Astrocyte (in vitro differentiated cells and primary cell): ENCODE measurements around the gene KLRC4. TPM values are rescaled to one million over a fixed set of nuclear protein-coding genes. Genes with fewer than 3 reads are reported as not detected.
"Not testable (repeated sequence)": the region's sequence is repeated elsewhere in the genome, so short reads cannot be mapped to it uniquely, and the experiment has no call there.

ENCODE experiments used
- DNase-seq: peaks from one replicate; pipeline ENCODE4 v3.0.0-alpha.2; 2010; ENCODE audit warnings: low read depth
- FAIRE-seq: peaks from 2 replicates; lab custom pipeline; 2011; peaks lifted over from hg19 to GRCh38; lab: Jason Lieb, UNC
- H2AFZ ChIP-seq: 2 replicates; pipeline ENCODE4 v1.6.0; 2012; ENCODE audit warnings: low read depth, low read length, inconsistent platforms
- H3K27ac ChIP-seq: 2 replicates; pipeline ENCODE4 v1.5.1; 2011; ENCODE audit warnings: low read depth, low read length, inconsistent platforms
- H3K27me3 ChIP-seq: 2 replicates; pipeline ENCODE4 v1.6.0; 2011; ENCODE audit warnings: low read length, inconsistent platforms; ENCODE audit not compliant: insufficient read depth
- H3K36me3 ChIP-seq: 2 replicates; pipeline ENCODE4 v1.5.1; 2011; ENCODE audit warnings: low read length, inconsistent platforms; ENCODE audit not compliant: insufficient read depth
- H3K4me1 ChIP-seq: 2 replicates; pipeline ENCODE4 v1.5.1; 2011; ENCODE audit warnings: low read length, inconsistent platforms; ENCODE audit not compliant: insufficient read depth
- H3K4me2 ChIP-seq: 2 replicates; pipeline ENCODE4 v1.6.0; 2012; ENCODE audit warnings: low read length, inconsistent platforms
- H3K4me3 ChIP-seq: 2 replicates; pipeline ENCODE4 v1.5.1; 2011; ENCODE audit warnings: low read depth, mild to moderate bottlenecking, low read length, inconsistent platforms; ENCODE audit not compliant: insufficient read depth
- H3K79me2 ChIP-seq: 2 replicates; pipeline ENCODE4 v1.6.0; 2012; ENCODE audit warnings: mild to moderate bottlenecking, low read length, inconsistent platforms; ENCODE audit not compliant: insufficient read depth
- H3K9ac ChIP-seq: 2 replicates; pipeline ENCODE4 v1.6.0; 2012; ENCODE audit warnings: mild to moderate bottlenecking, low read length, inconsistent platforms
- H3K9me3 ChIP-seq: 2 replicates; pipeline ENCODE4 v1.5.1; 2012; ENCODE audit warnings: low read depth, mild to moderate bottlenecking, low read length, inconsistent platforms; ENCODE audit not compliant: insufficient read depth
- H4K20me1 ChIP-seq: 2 replicates; pipeline ENCODE4 v1.6.0; 2012; ENCODE audit warnings: low read length, inconsistent platforms; ENCODE audit not compliant: insufficient read depth
- H3K27ac Mint-ChIP-seq: one replicate; pipeline ENCODE4 v1.8.0; 2021; ENCODE audit warnings: mild to moderate bottlenecking, mixed read lengths; ENCODE audit not compliant: unreplicated experiment
- H3K27me3 Mint-ChIP-seq: one replicate; pipeline ENCODE4 v1.8.0; 2021; ENCODE audit warnings: low read depth, mixed read lengths; ENCODE audit not compliant: unreplicated experiment
- H3K36me3 Mint-ChIP-seq: one replicate; pipeline ENCODE4 v1.8.0; 2021; ENCODE audit warnings: low read depth, mixed read lengths; ENCODE audit not compliant: unreplicated experiment
- H3K4me1 Mint-ChIP-seq: one replicate; pipeline ENCODE4 v1.8.0; 2021; ENCODE audit warnings: low read depth, mixed read lengths; ENCODE audit not compliant: unreplicated experiment
- H3K4me3 Mint-ChIP-seq: one replicate; pipeline ENCODE4 v1.8.0; 2021; ENCODE audit warnings: mild to moderate bottlenecking, moderate library complexity, mixed read lengths; ENCODE audit not compliant: unreplicated experiment
- H3K9me3 Mint-ChIP-seq: one replicate; pipeline ENCODE4 v1.8.0; 2021; ENCODE audit warnings: mild to moderate bottlenecking, mixed read lengths; ENCODE audit not compliant: unreplicated experiment
- EZH2 ChIP-seq: IDR thresholded peaks from 2 replicates; pipeline ENCODE4 v1.6.1; 2012; ENCODE audit warnings: mild to moderate bottlenecking, low read length, inconsistent platforms; ENCODE audit not compliant: insufficient read depth
- total RNA-seq: library from RNA; stranded (reverse); gene quantifications from 2 replicates; pipeline ENCODE4 v1.2.1, GENCODE V29; 2021
- TF ChIP-seq, protein P1 (sequence below): IDR thresholded peaks from 2 replicates; pipeline ENCODE4 v1.5.1; 2011; ENCODE audit warnings: low read depth, mild to moderate bottlenecking, inconsistent platforms, low read length, moderate library complexity; ENCODE audit not compliant: insufficient read depth

Gene KLRC4
- total RNA-seq, 1 donor from 2014 or later, result 0.70 TPM

- H3K9me3 ChIP-seq, result no peaks in the 10 kb centered on the region
- no peaks in the 10 kb centered on the region for H3K9me3 Mint-ChIP-seq
- FAIRE-seq (no peak), DNase-seq (peak; percentile 91)
- no peaks in the 10 kb centered on the region for H4K20me1 ChIP-seq
- no peak overlapping the region for H3K4me3 Mint-ChIP-seq
- peak overlapping the region; percentile 1 for H3K27ac Mint-ChIP-seq
- H3K36me3 Mint-ChIP-seq, result no peaks in the 10 kb centered on the region
- no peaks in the 10 kb centered on the region for H3K4me1 ChIP-seq
- H3K4me1 Mint-ChIP-seq, result peaks cover 5% of the 10 kb centered on the region
- H3K4me2 ChIP-seq, result peak overlapping the region; percentile 25
- TF ChIP-seq EZH2, result no peak
- TF ChIP-seq, protein P1, sequence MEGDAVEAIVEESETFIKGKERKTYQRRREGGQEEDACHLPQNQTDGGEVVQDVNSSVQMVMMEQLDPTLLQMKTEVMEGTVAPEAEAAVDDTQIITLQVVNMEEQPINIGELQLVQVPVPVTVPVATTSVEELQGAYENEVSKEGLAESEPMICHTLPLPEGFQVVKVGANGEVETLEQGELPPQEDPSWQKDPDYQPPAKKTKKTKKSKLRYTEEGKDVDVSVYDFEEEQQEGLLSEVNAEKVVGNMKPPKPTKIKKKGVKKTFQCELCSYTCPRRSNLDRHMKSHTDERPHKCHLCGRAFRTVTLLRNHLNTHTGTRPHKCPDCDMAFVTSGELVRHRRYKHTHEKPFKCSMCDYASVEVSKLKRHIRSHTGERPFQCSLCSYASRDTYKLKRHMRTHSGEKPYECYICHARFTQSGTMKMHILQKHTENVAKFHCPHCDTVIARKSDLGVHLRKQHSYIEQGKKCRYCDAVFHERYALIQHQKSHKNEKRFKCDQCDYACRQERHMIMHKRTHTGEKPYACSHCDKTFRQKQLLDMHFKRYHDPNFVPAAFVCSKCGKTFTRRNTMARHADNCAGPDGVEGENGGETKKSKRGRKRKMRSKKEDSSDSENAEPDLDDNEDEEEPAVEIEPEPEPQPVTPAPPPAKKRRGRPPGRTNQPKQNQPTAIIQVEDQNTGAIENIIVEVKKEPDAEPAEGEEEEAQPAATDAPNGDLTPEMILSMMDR, result no peak
- no peaks in the 10 kb centered on the region for H3K79me2 ChIP-seq
- H3K4me3 ChIP-seq, result no peak overlapping the region
- no peaks in the 10 kb centered on the region for H3K27me3 ChIP-seq
- H3K27ac ChIP-seq, result no peak overlapping the region
- no peak overlapping the region for H3K9ac ChIP-seq
- no peaks in the 10 kb centered on the region for H3K27me3 Mint-ChIP-seq
- H2AFZ ChIP-seq, result no peak overlapping the region
- H3K36me3 ChIP-seq, result no peaks in the 10 kb centered on the region
Measured at GRCh38 chr12:10385166-10385613, 24.4 kb downstream of the KLRC4 start.

- H3K4me1 Mint-ChIP-seq, result peaks cover 5% of the 10 kb centered on the region
- H3K27me3 ChIP-seq, result no peaks in the 10 kb centered on the region
- no peaks in the 10 kb centered on the region for H4K20me1 ChIP-seq
- H3K36me3 Mint-ChIP-seq, result no peaks in the 10 kb centered on the region
- no peak for DNase-seq
- H3K4me2 ChIP-seq, result no peak overlapping the region
- TF ChIP-seq EZH2, result no peak
- TF ChIP-seq, protein P1, result no peak
- no peaks in the 10 kb centered on the region for H3K9me3 Mint-ChIP-seq
- no peak for FAIRE-seq
- no peaks in the 10 kb centered on the region for H3K36me3 ChIP-seq
- H3K9me3 ChIP-seq, result no peaks in the 10 kb centered on the region
- H3K4me3 ChIP-seq, result no peak overlapping the region
- no peak overlapping the region for H2AFZ ChIP-seq
- no peaks in the 10 kb centered on the region for H3K27me3 Mint-ChIP-seq
- no peaks in the 10 kb centered on the region for H3K4me1 ChIP-seq
- H3K4me3 Mint-ChIP-seq, result no peak overlapping the region
- no peak overlapping the region for H3K27ac ChIP-seq
- H3K9ac ChIP-seq, result no peak overlapping the region
- H3K27ac Mint-ChIP-seq, result no peak overlapping the region
- no peaks in the 10 kb centered on the region for H3K79me2 ChIP-seq
Measured at GRCh38 chr12:10384191-10384590, 25.4 kb downstream of the KLRC4 start.

GRCh38 chr12:10381928-10382628 lies 27.5 kb downstream of the KLRC4 start:
- Histone ChIP-seq H3K4me2 (no peak overlapping the region), H3K27me3 (no peaks in the 10 kb centered on the region), H3K36me3 (no peaks in the 10 kb centered on the region), H3K9ac (no peak overlapping the region), H3K79me2 (no peaks in the 10 kb centered on the region), H3K27ac (no peak overlapping the region), H3K4me1 (no peaks in the 10 kb centered on the region), H3K4me3 (no peak overlapping the region), H4K20me1 (no peaks in the 10 kb centered on the region), H3K9me3 (no peaks in the 10 kb centered on the region), H2AFZ (no peak overlapping the region)
- H3K36me3 Mint-ChIP-seq, result no peaks in the 10 kb centered on the region
- TF ChIP-seq, protein P1, result no peak
- TF ChIP-seq EZH2, result no peak
- H3K4me1 Mint-ChIP-seq, result peaks cover 5% of the 10 kb centered on the region
- no peaks in the 10 kb centered on the region for H3K9me3 Mint-ChIP-seq
- H3K4me3 Mint-ChIP-seq, result no peak overlapping the region
- no peaks in the 10 kb centered on the region for H3K27me3 Mint-ChIP-seq
- H3K27ac Mint-ChIP-seq, result no peak overlapping the region
- DNase-seq (no peak), FAIRE-seq (no peak)

GRCh38 chr12:10378737-10379136 lies 30.8 kb downstream of the KLRC4 start:
- H3K4me3 ChIP-seq, H3K27ac Mint-ChIP-seq, H4K20me1 ChIP-seq, H2AFZ ChIP-seq, H3K27me3 Mint-ChIP-seq, H3K36me3 ChIP-seq, H3K4me1 ChIP-seq, H3K79me2 ChIP-seq, H3K27ac ChIP-seq, DNase-seq, H3K9me3 Mint-ChIP-seq, H3K9me3 ChIP-seq, H3K4me2 ChIP-seq, H3K9ac ChIP-seq, FAIRE-seq, H3K27me3 ChIP-seq, H3K36me3 Mint-ChIP-seq, H3K4me1 Mint-ChIP-seq, H3K4me3 Mint-ChIP-seq: not testable (repeated sequence)
